RCC 7860 (cell line): ENCODE results near the gene BRINP3.

Source experiments
- DNase-seq: peaks from one replicate; pipeline ENCODE4 v3.0.0-alpha.2; 2015; ENCODE audit warnings: low spot score
- FAIRE-seq: peaks from 2 replicates; lab custom pipeline; 2012; peaks lifted over from hg19 to GRCh38; lab: Jason Lieb, UNC

The BRINP3 gene

GRCh38 chr1:190193508-190194115 lies 284.1 kb downstream of the BRINP3 start:
- DNase-seq (no peak), FAIRE-seq (no peak)

GRCh38 chr1:190192627-190193026 lies 285.0 kb downstream of the BRINP3 start:
- DNase-seq (no peak), FAIRE-seq (no peak)

DNA sequence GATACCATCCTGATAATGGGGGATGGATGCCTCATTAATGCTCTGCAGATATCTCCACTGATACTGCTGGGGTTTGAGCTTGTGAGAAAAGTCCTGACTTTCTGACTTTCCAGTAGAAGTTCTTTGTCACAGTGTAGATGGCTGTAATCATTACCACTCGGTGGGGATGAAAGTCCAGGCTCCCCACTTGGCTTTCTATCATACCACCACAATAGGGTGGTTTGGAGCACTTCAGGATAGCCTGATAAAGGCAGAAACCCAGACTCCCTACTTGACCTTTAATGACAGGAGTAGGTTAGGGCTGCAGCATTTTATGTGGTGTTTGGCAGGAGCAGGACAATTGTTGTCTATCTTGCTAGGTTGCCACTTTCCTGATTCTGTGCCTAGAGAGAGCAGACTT lies 294.1 kb downstream of the BRINP3 start:
- DNase-seq, result no peak
- FAIRE-seq, result no peak

DNA sequence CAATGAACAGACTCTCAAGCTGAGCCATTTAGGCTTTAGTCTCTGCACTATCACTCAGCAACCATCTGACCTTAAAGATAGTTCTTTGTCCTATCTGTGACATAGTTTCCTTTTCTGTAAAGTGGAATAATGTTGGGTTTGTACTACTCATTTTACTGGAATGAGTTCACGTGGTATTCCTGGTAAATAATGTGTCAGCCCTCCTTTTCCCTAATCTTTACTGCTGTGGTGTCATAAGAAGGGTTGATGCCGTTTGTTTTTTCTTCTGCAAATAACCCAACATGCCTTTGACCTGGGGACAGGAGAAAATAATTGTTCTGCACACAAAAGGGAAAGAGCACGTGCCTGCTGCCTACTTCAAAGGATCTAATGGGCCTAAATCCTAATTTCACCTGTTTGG lies 297.8 kb downstream of the BRINP3 start:
- FAIRE-seq (no peak), DNase-seq (peak; percentile 54)

- FAIRE-seq (no peak), DNase-seq (no peak)
Observed at GRCh38 chr1:190178827-190179226, 298.8 kb downstream of the BRINP3 start.

DNA sequence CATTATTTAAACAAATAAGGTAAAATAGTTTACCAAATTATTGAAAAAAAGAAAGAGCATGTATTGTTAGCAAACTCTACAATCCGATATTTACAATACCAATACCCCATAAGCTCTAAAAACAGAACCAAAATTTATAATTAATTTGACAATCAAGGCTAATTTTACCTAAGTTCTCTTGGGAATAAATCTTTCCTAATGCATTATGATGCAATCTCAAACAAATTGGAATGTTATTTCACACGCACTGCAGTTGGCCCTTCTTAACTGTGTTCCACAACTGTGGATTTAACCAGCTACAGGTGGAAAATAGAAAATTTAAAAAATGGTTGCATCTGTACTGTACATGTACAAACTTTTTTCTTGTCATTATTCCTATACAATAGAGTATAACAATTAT lies 300.1 kb downstream of the BRINP3 start:
- DNase-seq, result no peak
- FAIRE-seq, result no peak

DNA sequence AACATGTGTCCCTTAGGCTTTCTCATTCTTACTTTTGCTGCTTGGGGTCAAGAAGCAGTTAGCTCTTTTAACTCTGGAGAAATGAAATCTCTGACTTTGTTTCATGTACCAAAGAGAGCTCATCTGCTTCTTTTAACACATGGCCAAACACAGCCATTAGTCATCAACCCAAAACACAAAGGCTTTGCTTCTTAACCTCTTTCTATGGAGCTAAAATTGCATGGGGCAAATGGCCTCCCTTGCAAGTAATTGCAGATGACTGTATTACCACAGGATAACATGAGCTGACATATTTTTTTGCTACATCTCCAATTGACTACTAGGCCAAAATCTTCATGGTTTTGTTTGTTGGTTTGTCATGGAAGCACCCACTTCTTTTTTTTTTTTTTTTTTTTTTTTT lies 300.9 kb downstream of the BRINP3 start:
- FAIRE-seq (no peak), DNase-seq (peak; percentile 26)

DNA sequence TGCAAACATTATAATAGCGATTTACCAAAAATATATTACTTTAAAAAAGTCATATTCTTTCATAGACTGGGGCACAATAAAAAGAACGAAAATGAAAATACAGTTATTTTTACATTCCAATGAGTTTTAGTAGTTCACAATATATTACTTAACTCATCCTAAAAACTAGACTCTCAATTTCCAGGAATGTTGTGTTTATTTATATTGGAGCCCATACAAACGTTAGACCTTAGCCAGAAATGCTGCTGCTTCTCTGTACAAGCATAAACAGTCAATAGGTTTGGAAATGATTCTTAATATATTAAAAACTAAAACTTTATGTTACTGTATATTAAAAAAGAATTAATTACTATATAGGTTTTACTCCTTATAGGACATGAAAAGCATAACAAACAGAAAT lies 302.3 kb downstream of the BRINP3 start:
- FAIRE-seq (no peak), DNase-seq (no peak)

- DNase-seq (no peak), FAIRE-seq (no peak)
Observed at GRCh38 chr1:190172651-190173430, 304.8 kb downstream of the BRINP3 start.

DNA sequence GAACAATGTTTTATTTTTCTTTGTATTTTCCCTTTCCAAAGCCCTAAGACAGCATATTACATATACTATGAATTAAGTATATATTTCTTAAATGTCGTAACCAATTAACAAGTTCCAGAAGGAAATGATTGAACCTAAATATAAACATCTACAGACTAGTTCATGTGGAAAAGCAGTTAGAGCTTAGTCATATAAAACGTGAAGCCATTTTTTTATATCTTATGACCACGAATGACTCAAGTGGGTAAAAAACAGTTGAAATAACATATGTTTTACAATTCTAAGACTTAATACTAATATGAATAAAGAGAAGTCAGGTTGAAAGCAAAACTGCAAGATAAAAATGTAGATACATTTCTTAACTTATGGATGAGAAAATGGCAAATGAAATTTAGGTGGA lies 307.3 kb downstream of the BRINP3 start:
- FAIRE-seq, result peak; percentile 79
- DNase-seq, result peak; percentile 28

GRCh38 chr1:190169311-190170067 lies 308.2 kb downstream of the BRINP3 start:
- peak; percentile 70 for FAIRE-seq

GRCh38 chr1:190168893-190169280 lies 308.8 kb downstream of the BRINP3 start:
- no peak for FAIRE-seq

More at GRCh38 chr1:190169311-190170067, 308.2 kb downstream of the BRINP3 start:
- DNase-seq, result peak; percentile 62

DNA sequence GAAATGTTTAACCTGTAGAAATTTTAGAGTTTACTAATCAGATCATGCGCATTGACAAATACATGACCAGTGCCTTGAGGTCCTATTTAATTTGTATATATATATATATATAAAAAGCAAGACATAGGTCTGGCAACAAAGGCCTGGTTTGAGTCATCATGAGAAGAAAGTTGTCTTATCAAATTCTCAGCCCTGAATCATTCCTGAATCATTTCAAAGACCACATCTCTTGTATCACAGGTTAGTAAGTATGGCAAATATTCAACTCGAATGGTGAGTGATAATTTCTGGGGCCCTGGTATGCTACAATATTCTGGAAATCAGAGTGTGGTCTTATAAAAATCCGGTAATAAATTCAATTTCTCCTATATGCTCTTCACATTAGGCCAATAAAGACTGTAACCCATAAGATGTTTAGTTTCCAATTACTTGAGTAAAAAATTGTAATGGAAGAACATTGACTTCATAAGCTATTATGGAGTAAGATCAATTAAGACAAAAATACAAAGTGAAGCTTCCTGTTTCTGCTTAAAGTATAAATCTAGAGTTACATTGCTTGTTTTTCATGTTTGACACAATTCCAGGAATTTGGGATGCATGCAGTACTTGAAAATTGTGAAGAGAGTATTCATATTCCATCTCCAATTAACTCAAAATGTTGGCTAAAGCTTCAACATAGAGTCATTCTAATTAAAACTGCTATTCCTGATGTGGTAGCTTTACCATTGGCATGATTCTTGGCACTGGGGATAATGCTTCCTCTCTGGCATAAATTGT lies 309.4 kb downstream of the BRINP3 start:
- DNase-seq (peak; percentile 89), FAIRE-seq (peak; percentile 97)

More at GRCh38 chr1:190168893-190169280, 308.8 kb downstream of the BRINP3 start:
- no peak for DNase-seq

GRCh38 chr1:190159146-190159545 lies 318.5 kb downstream of the BRINP3 start:
- no peak for FAIRE-seq
- no peak for DNase-seq

GRCh38 chr1:190154744-190155143 lies 322.9 kb downstream of the BRINP3 start:
- FAIRE-seq (no peak), DNase-seq (no peak)

GRCh38 chr1:190147616-190148015 lies 330.0 kb downstream of the BRINP3 start:
- FAIRE-seq, result no peak
- no peak for DNase-seq

- FAIRE-seq (no peak), DNase-seq (peak; percentile 14)
Observed at GRCh38 chr1:190144650-190145049, 333.0 kb downstream of the BRINP3 start.

DNA sequence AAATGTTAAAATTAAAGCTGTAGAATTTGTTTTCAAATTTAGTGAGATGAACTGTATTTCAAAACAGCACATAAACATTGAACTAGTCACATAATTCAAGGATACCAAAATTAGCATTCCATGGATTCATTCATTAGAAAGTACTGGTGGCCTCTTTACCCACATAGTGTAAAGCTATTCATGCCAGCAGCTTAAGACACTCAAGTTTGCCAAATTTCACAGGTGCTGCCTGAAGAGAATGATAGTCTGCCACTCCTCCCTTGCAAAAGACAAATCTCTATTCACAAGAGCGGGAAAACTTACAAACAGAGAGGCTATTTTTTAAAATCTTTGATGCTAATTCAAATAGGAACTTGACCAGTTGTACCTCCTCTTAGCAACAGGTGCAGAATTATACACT lies 337.0 kb downstream of the BRINP3 start:
- no peak for DNase-seq
- no peak for FAIRE-seq

DNA sequence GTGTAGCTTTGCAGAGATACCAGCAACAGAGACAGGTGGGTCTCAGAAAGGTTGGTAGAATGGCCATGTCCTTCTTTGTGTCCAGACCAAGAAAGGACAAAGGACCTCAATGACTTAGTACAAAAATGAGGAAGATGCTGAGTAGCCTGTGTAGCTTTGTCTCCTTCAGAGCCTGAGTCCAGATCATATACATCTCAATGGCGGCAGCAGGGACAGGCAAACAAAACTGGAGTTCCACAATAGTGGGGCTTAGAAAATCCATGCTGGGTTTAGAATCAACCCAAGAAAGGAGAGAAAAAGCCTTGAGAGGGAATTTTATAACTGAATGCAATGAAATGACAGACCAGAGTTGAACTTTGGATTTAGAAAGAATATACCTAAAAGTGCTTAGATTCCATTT lies 339.0 kb downstream of the BRINP3 start:
- FAIRE-seq (no peak), DNase-seq (no peak)

DNA sequence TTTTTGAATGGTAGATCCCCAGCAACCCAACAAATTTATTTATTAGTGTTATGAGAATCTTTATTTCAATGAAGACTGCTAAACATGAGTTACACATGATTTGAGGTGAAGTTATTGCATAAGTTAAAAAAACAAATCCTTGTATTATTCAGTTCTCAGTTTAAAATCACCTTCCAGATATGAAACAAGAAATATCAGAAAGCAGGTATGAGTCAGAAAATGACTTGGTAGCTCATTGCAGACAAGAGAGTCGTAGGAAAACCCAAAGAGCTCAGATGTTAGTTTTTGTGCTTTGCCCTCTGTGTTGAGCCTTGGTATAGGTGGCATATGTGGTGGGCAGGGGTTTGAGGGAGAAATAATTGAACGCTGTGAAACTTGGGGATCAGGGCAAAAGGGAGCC lies 339.4 kb downstream of the BRINP3 start:
- DNase-seq (no peak), FAIRE-seq (no peak)

DNA sequence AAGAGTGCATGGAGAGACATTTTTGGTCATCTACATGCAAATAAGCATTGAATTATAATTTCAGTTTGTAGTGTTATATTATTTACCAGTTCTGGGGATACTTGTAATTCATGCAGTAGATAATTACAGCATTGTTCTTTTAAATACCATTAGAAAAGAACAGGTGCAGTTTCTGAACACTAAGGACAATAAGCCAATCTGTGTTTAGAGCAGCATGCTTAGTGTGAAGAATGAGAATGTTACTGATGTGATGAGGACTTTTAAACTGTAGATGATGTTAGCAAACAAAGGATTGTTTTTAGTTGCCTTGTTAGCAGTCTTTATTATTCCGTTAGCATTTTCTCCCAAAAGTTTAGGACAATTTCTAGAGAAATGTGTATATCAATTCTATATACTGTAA lies 348.3 kb downstream of the BRINP3 start:
- DNase-seq (no peak), FAIRE-seq (no peak)
